Ascending aorta (tissue), 2 donors: ENCODE results near the gene LIN54. TPM values are rescaled to one million over a fixed set of nuclear protein-coding genes. Genes with fewer than 3 reads are reported as not detected.
A peak's percentile ranks its signal among the peaks of the same experiment; 100 is the strongest.
"Not testable (repeated sequence)": the region's sequence is repeated elsewhere in the genome, so short reads cannot be mapped to it uniquely, and the experiment has no call there.

ENCODE experiments used
- DNase-seq, 2 donors: peaks; one replicate each; pipeline ENCODE4 v3.0.0-alpha.2; 2019; ENCODE audit warnings: low spot score in 2 of 2
- H3K27ac ChIP-seq, 2 donors: fragments of 200-600 bp; sonication (generic); one replicate each; pipeline ENCODE4 v1.5.1; 2016 to 2017; ENCODE audit warnings: mild to moderate bottlenecking in 1 of 2
- H3K27me3 ChIP-seq: fragments of 200-600 bp; sonication (generic); one replicate; pipeline ENCODE4 v1.5.1; 2017
- H3K36me3 ChIP-seq, 2 donors: fragments of 200-600 bp; sonication (generic); one replicate each; pipeline ENCODE4 v1.5.1; 2016
- H3K4me1 ChIP-seq, 2 donors: fragments of 200-600 bp; sonication (generic); one replicate each; pipeline ENCODE4 v1.5.1; 2016 to 2017; ENCODE audit warnings: mild to moderate bottlenecking in 1 of 2
- H3K4me3 ChIP-seq, 2 donors: fragments of 200-600 bp; sonication (generic); one replicate each; pipeline ENCODE4 v1.5.1; 2016 to 2017; ENCODE audit warnings: mild to moderate bottlenecking in 1 of 2
- H3K9me3 ChIP-seq, 2 donors: fragments of 200-600 bp; sonication (generic); one replicate each; pipeline ENCODE4 v1.5.1; 2016
- intact Hi-C: fragments of 100-400 bp; cut with DNase I; formaldehyde crosslinking; loops from one replicate; pipeline ENCODE4 v1.15.1; 2023
- total RNA-seq: library from RNA; depleted of rRNA; stranded (reverse); fragments of >200 nt; gene quantifications from one replicate; pipeline ENCODE4 v1.1.0, GENCODE V29; 2016
- TF ChIP-seq, protein P1 (sequence below), 3 experiments: fragments of 200-600 bp in 2 of 3; fragments of 450-650 bp in 1 of 3; sonication (generic) in 2 of 3; IDR thresholded peaks; one replicate each; pipeline ENCODE4 v1.5.1; 2016 to 2019; ENCODE audit warnings: antibody characterized with exemption in 3 of 3, mild to moderate bottlenecking in 1 of 3, moderate library complexity in 1 of 3

LIN54 gene
- total RNA-seq, 1 donor from 2014 or later = 6.2 TPM

DNA sequence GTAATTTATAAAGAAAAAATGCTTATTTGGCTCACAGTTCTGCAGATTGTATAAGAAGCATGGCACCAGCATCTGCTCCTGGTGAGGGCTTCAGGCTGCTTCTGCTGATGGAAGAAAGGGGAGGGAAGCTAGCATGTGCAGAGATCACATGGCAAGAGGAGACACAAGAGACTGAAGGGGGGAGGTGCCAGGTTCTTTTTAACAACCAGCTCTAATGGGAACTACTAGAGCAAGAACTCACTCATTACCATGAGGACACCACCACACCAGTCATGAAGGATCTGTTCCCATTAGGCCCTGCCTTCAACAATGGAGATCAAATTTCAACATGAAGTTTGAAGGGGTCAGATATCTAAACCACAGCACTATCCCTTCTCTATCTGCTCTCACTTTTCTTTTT is 14.9 kb upstream of the LIN54 start:
- Histone ChIP-seq H3K4me3 (no peak overlapping the region), H3K9me3 (peaks cover 0 to 7% of the 10 kb centered on the region in 2 donors), H3K4me1 (no peaks in the 10 kb centered on the region), H3K36me3 (no peaks in the 10 kb centered on the region), H3K27me3 (no peaks in the 10 kb centered on the region), H3K27ac (no peak overlapping the region)
- TF ChIP-seq, protein P1, sequence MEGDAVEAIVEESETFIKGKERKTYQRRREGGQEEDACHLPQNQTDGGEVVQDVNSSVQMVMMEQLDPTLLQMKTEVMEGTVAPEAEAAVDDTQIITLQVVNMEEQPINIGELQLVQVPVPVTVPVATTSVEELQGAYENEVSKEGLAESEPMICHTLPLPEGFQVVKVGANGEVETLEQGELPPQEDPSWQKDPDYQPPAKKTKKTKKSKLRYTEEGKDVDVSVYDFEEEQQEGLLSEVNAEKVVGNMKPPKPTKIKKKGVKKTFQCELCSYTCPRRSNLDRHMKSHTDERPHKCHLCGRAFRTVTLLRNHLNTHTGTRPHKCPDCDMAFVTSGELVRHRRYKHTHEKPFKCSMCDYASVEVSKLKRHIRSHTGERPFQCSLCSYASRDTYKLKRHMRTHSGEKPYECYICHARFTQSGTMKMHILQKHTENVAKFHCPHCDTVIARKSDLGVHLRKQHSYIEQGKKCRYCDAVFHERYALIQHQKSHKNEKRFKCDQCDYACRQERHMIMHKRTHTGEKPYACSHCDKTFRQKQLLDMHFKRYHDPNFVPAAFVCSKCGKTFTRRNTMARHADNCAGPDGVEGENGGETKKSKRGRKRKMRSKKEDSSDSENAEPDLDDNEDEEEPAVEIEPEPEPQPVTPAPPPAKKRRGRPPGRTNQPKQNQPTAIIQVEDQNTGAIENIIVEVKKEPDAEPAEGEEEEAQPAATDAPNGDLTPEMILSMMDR (IDR thresholded peaks at IDR 0.05) = no peak
- DNase-seq = no peak
- intact Hi-C loops = no loop called here

DNA sequence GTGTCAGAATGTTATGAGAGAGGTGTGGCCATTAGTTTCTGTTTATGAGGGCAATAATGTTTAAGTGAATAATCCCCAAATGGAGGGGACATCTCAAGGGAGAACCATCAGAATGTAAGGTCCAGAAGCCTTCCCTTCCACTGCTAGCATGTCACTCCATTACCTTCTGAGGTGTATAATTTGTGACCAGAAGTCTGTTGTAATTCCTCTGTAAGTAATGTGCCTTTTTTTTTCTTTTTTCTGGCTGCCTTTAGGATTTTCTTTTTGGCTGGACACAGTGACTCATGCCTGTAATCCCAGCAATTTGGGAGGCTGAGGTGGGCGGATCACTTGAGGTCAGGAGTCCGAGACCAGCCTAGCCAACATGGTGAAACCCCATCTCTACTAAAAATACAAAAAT is 13.6 kb upstream of the LIN54 start:
- DNase-seq = no peak
- TF ChIP-seq, protein P1 (IDR thresholded peaks at IDR 0.05) = no peak
- H3K4me1 ChIP-seq = no peaks in the 10 kb centered on the region
- intact Hi-C loops = no loop called here
- H3K27ac ChIP-seq = no peak overlapping the region
- H3K4me3 ChIP-seq = no peak overlapping the region
- no peaks in the 10 kb centered on the region for H3K36me3 ChIP-seq
- no peaks in the 10 kb centered on the region for H3K27me3 ChIP-seq
- H3K9me3 ChIP-seq = peaks cover 0 to 7% of the 10 kb centered on the region in 2 donors

DNA sequence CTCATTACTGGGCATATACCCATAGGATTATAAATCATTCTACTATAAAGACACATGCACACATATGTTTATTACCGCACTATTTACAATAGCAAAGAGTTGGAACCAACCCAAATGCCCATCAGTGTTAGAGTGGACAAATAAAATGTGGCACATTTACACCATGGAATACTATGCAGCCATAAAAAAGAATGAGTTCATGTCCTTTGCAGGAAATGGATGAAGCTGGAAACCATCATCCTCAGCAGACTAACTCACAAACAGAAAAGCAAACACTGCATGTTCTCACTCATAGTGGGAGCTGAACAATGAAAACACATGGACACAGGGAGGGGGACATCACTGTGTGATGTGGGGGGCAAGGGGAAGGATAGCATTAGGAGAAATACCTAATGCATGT is 13.0 kb upstream of the LIN54 start:
- H3K9me3 ChIP-seq, H3K4me3 ChIP-seq, H3K36me3 ChIP-seq, DNase-seq, intact Hi-C loops, H3K27me3 ChIP-seq, H3K4me1 ChIP-seq, H3K27ac ChIP-seq: not testable (repeated sequence)

DNA sequence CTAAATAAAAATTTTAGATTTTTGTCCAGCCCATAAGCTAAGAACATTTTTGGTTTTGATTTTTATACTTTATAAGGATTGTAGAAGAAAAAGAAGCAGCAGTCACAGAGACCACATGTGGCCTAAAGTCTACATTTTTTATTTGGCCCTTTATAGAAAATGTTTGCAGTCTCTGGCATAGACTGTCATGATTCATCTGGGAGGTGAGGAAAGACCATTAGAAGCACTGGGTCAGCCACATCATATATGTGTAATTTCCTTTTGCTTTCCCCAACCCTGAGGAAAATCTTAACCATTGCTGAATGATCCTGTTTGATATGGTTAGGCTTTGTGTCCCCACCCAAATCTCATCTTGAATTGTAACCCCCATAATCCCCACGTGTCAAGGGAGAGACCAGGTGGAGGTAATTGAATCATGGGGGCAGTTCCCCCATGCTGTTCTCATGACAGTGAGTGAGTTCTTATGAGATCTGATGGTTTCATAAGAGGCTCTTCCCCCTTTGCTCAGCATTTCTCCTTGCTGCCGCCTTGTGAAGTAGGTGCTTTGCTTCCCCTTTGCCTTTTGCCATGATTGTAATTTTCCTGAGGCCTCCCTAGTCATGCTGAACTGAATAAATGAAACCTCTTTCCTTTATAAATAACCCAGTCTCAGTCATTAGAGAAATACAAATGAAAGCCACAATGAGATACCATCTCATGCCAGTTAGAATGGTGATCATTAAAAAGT is 12.3 kb upstream of the LIN54 start:
- Histone ChIP-seq H3K9me3 (peaks cover 0 to 7% of the 10 kb centered on the region in 2 donors), H3K4me3 (no peak overlapping the region), H3K27me3 (no peaks in the 10 kb centered on the region), H3K36me3 (no peaks in the 10 kb centered on the region), H3K4me1 (no peaks in the 10 kb centered on the region), H3K27ac (no peak overlapping the region)
- intact Hi-C loops = no loop called here
- TF ChIP-seq, protein P1 (IDR thresholded peaks at IDR 0.05) = no peak
- no peak for DNase-seq

DNA sequence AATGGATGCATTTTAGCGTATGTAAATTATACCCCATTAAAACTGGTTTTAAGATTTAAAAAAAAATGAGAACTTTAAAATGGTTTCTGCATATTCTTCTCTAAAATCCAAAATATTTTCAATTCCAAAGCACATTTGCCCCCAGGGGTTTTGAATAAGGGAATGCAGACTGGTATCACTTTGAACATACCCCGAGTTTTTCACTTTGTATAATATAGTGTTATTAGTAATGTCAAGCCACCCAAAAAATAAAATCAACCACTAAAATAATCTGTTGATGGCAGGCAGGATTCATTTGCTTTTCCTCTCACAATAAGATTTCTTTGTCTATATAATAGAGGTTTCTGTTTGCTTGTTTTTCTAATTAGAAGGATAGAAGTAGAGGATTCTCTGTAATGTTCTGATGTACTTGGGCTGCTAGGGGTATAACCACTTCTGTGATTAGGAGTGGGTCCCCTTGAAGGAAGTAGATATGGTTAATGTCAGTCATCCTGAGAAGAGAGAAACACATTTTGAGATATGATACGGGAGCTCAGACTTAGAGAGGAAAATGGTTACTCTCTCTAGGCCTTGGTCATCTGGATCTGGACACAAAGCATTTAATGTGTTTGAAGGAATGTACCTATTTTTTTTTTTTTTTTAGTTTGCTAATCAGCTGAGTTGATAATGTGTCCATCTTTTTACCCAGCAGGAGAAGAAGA is 9.3 kb upstream of the LIN54 start:
- TF ChIP-seq, protein P1 (IDR thresholded peaks at IDR 0.05) = no peak
- intact Hi-C loops = loop anchor here (10.0 kb wide), 1 partner anchor 435 kb away; the partner anchor contains the start of genes HELQ and MRPS18C
- no peaks in the 10 kb centered on the region for H3K36me3 ChIP-seq
- no peaks in the 10 kb centered on the region for H3K27me3 ChIP-seq
- no peak for DNase-seq
- no peaks in the 10 kb centered on the region for H3K4me1 ChIP-seq
- H3K4me3 ChIP-seq = no peak overlapping the region
- no peak overlapping the region for H3K27ac ChIP-seq
- peaks cover 0 to 7% of the 10 kb centered on the region in 2 donors for H3K9me3 ChIP-seq

DNA sequence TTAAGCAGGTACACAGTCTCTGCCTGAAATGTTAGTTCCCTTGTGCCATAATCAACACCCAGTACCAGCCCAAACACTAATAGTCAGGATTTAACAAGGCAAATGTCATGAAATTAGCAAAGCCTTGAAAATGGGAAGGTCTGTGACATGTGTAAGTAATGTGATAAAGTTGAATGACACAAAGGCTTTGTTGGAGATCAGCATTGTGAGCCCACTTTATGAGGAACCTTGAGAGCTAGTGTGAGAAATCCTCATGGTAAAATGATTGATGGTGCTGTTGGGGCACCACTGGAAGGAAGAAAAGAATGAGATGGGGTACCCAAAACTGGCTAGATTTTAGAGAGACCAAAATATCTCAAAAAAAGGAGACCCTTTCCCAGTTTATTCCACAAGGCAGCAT is 3.3 kb upstream of the LIN54 start:
- no peaks in the 10 kb centered on the region for H3K27me3 ChIP-seq
- H3K27ac ChIP-seq = peak overlapping the region in 1 of 2 donors; percentile 28
- H3K4me3 ChIP-seq = peak overlapping the region; percentile 78 to 88
- DNase-seq = no peak
- H3K4me1 ChIP-seq = peaks cover 0 to 12% of the 10 kb centered on the region in 2 donors
- intact Hi-C loops = loop anchor here (1.0 to 10.0 kb wide), 6 partner anchors 21 to 1542 kb away; partner anchors contain the start of genes COPS4, HELQ, MRPS18C and RASGEF1B
- H3K36me3 ChIP-seq = no peaks in the 10 kb centered on the region
- TF ChIP-seq, protein P1 (IDR thresholded peaks at IDR 0.05) = no peak
- H3K9me3 ChIP-seq = no peaks in the 10 kb centered on the region
